Measurements from ENCODE around the gene GLRX5. TPM values are rescaled to one million over a fixed set of nuclear protein-coding genes. Genes with fewer than 3 reads are reported as not detected.

Gene GLRX5
- polyA plus RNA-seq, 1 experiment: 58.6 TPM

GRCh38 chr14:95527387-95528002 lies 7.4 kb upstream of the GLRX5 start:
- DNase-seq (ENCODE audit: low read depth, low spot score): no peak
- ChIA-PET CTCF (interaction anchor here (0.6 to 10.5 kb wide), 49 partner anchors 9 to 1268 kb away, joined by 3 to 145 read pairs (median 6); partner anchors contain the start of gene SYNE3), POLR2A (interaction anchor here (0.7 to 1.9 kb wide), 4 partner anchors 9 to 85 kb away, joined by 4 to 7 read pairs (median 5); no protein-coding TSS in a partner anchor)
- H3K27ac ChIP-seq (ENCODE audit: low read depth, low read length): no peak overlapping the region
- H3K4me3 ChIP-seq (ENCODE audit: low read depth, low read length): 0 out of 2 replicates have a peak overlapping the region, but pooled peaks have one; percentile 17
- no peaks in the 10 kb centered on the region for H3K9me3 ChIP-seq (ENCODE audit: control insufficient read depth, insufficient read depth, low read length)
- TF ChIP-seq CTCF (IDR thresholded peaks at IDR 0.05; ENCODE audit: low read depth, low read length): peak; percentile 77
- H3K27me3 ChIP-seq (ENCODE audit: control insufficient read depth, insufficient read depth, low read length): no peaks in the 10 kb centered on the region

GRCh38 chr14:95529216-95529615 lies 5.6 kb upstream of the GLRX5 start:
- POLR2A ChIA-PET: no interaction called here
- Histone ChIP-seq H3K9me3 (ENCODE audit: control insufficient read depth, insufficient read depth, low read length) (no peaks in the 10 kb centered on the region), H3K27me3 (ENCODE audit: control insufficient read depth, insufficient read depth, low read length) (no peaks in the 10 kb centered on the region), H3K27ac (ENCODE audit: low read depth, low read length) (no peak overlapping the region), H3K4me3 (ENCODE audit: low read depth, low read length) (no peak overlapping the region)
- DNase-seq (ENCODE audit: low read depth, low spot score): no peak
- TF ChIP-seq CTCF (IDR thresholded peaks at IDR 0.05; ENCODE audit: low read depth, low read length): no peak
- CTCF ChIA-PET: interaction anchor here (0.8 to 10.5 kb wide), 4 partner anchors 22 to 102 kb away, joined by 3 to 145 read pairs (median 4); no protein-coding TSS in a partner anchor

- H3K9me3 ChIP-seq (ENCODE audit: control insufficient read depth, insufficient read depth, low read length): no peaks in the 10 kb centered on the region
- CTCF ChIA-PET: interaction anchor here (0.5 to 1.7 kb wide), 4 partner anchors 25 to 926 kb away, joined by 3 to 14 read pairs (median 4); no protein-coding TSS in a partner anchor
Observed at GRCh38 chr14:95530473-95531276, 4.2 kb upstream of the GLRX5 start.

GRCh38 chr14:95531473-95531872 lies 3.4 kb upstream of the GLRX5 start:
- TF ChIP-seq CTCF (IDR thresholded peaks at IDR 0.05; ENCODE audit: low read depth, low read length): no peak
- no peak overlapping the region for H3K4me3 ChIP-seq (ENCODE audit: low read depth, low read length)
- no peaks in the 10 kb centered on the region for H3K9me3 ChIP-seq (ENCODE audit: control insufficient read depth, insufficient read depth, low read length)
- CTCF ChIA-PET: interaction anchor here (1.7 kb wide), 1 partner anchor 89 kb away, joined by 14 read pairs; no protein-coding TSS in a partner anchor
- DNase-seq (ENCODE audit: low read depth, low spot score): peak; percentile 92
- peak overlapping the region; percentile 88 for H3K27ac ChIP-seq (ENCODE audit: low read depth, low read length)
- POLR2A ChIA-PET: interaction anchor here (1.1 kb wide), 1 partner anchor 71 kb away, joined by 3 read pairs; no protein-coding TSS in a partner anchor
- H3K27me3 ChIP-seq (ENCODE audit: control insufficient read depth, insufficient read depth, low read length): no peaks in the 10 kb centered on the region

More at GRCh38 chr14:95530473-95531276, 4.2 kb upstream of the GLRX5 start:
- peak overlapping the region; percentile 11; the same call in 1 of the 2 replicates for H3K4me3 ChIP-seq (ENCODE audit: low read depth, low read length)
- POLR2A ChIA-PET: interaction anchor here (1.1 kb wide), 1 partner anchor 70 kb away, joined by 3 read pairs; no protein-coding TSS in a partner anchor
- no peak for DNase-seq (ENCODE audit: low read depth, low spot score)
- H3K27me3 ChIP-seq (ENCODE audit: control insufficient read depth, insufficient read depth, low read length): no peaks in the 10 kb centered on the region
- H3K27ac ChIP-seq (ENCODE audit: low read depth, low read length): peak overlapping the region; percentile 88
- no peak for TF ChIP-seq CTCF (IDR thresholded peaks at IDR 0.05; ENCODE audit: low read depth, low read length)

Measured in AG04450 (cell line).